GM23338 (cell line): Measurements from ENCODE around the gene SPATA1. TPM values are rescaled to one million over a fixed set of nuclear protein-coding genes. Genes with fewer than 3 reads are reported as not detected.

ENCODE experiments used
- EZH2 ChIP-seq: fragments of 200-600 bp; sonication (generic); IDR thresholded peaks from one replicate; pipeline ENCODE4 v1.8.0; 2017; ENCODE audit warnings: antibody characterized with exemption, mild to moderate bottlenecking, low read depth; ENCODE audit not compliant: unreplicated experiment
- EZH2phosphoT487 ChIP-seq: fragments of 200-600 bp; sonication (generic); IDR thresholded peaks from one replicate; pipeline ENCODE4 v1.8.1; 2018; ENCODE audit warnings: antibody characterized with exemption; ENCODE audit not compliant: unreplicated experiment
- JUNB ChIP-seq: IDR thresholded peaks from one replicate; pipeline ENCODE4 v1.6.1; 2016; ENCODE audit warnings: antibody characterized with exemption; ENCODE audit not compliant: unreplicated experiment
- NANOG ChIP-seq: IDR thresholded peaks from 2 replicates; pipeline ENCODE4 v1.6.1; 2016; ENCODE audit warnings: antibody characterized with exemption, borderline replicate concordance
- POLR2AphosphoS5 ChIP-seq: IDR thresholded peaks from 2 replicates; pipeline ENCODE4 v1.6.1; 2016; ENCODE audit warnings: antibody characterized with exemption, low read depth
- STAT1 ChIP-seq: IDR thresholded peaks from one replicate; pipeline ENCODE4 v1.6.1; 2016; ENCODE audit warnings: antibody characterized with exemption; ENCODE audit not compliant: unreplicated experiment
- ZNF114 ChIP-seq: fragments of 250-450 bp; sonication (Bioruptor Pico); IDR thresholded peaks from 2 replicates; pipeline ENCODE4 v1.5.0; 2020; ENCODE audit warnings: mild to moderate bottlenecking, moderate library complexity
- ZNF331 ChIP-seq: fragments of 250-450 bp; sonication (Bioruptor Pico); IDR thresholded peaks from 2 replicates; pipeline ENCODE4 v1.5.0; 2020; ENCODE audit warnings: low read depth, mild to moderate bottlenecking, moderate library complexity
- polyA plus RNA-seq: library from polyadenylated mRNA; unstranded; fragments of >200 nt; fragmentation: Nextera tagmentation; extraction: Ambion mirVana; gene quantifications from 2 replicates; pipeline ENCODE4 v1.2.1, GENCODE V29; 2016
- total RNA-seq: library from RNA; depleted of rRNA; stranded (reverse); fragments of >200 nt; shearing (Covaris generic); gene quantifications from 2 replicates; pipeline ENCODE4 v1.2.3, GENCODE V29; 2014
- TF ChIP-seq, protein P1 (sequence below): fragments of 250-450 bp; sonication (Bioruptor Pico); IDR thresholded peaks from 2 replicates; pipeline ENCODE4 v1.5.0; 2020; ENCODE audit warnings: mild to moderate bottlenecking, moderate library complexity
- TF ChIP-seq, protein P2 (sequence below), 2 experiments: fragments of 200-600 bp in 1 of 2; sonication (generic) in 1 of 2; conservative IDR thresholded peaks; 2 replicates each; pipeline versions ENCODE4 v1.5.1 to v1.6.1; 2016 to 2017; ENCODE audit warnings: antibody characterized with exemption in 2 of 2, low read depth in 2 of 2, mild to moderate bottlenecking in 2 of 2, moderate library complexity in 1 of 2
- TF ChIP-seq, protein P3 (sequence below): IDR thresholded peaks from 2 replicates; pipeline ENCODE4 v1.6.1; 2016; ENCODE audit warnings: antibody characterized with exemption

SPATA1 gene
- total and polyA plus RNA-seq, 2 experiments from 2014 or later = 3.3 TPM; not detected in 1

DNA sequence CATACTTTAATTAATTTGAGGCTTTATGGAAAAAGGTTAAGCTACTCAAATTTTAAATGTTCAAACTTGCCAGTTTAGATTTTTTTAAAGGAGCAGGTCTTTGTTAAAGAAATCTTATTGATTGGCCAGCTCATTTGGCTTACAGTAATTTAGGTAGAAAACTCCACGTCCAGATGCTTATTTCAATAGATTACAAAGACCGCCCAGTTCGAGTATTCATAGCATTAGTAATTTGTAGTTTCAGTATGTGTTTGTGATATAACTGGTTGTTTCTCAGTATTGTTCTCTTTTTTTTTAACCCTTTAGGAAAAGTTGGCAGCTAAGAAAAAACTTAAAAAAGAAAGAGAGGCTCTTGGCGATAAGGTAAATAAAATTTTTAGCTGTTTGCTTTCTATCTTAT is 25.5 kb upstream of the SPATA1 start (continued):
- TF ChIP-seq, protein P1, sequence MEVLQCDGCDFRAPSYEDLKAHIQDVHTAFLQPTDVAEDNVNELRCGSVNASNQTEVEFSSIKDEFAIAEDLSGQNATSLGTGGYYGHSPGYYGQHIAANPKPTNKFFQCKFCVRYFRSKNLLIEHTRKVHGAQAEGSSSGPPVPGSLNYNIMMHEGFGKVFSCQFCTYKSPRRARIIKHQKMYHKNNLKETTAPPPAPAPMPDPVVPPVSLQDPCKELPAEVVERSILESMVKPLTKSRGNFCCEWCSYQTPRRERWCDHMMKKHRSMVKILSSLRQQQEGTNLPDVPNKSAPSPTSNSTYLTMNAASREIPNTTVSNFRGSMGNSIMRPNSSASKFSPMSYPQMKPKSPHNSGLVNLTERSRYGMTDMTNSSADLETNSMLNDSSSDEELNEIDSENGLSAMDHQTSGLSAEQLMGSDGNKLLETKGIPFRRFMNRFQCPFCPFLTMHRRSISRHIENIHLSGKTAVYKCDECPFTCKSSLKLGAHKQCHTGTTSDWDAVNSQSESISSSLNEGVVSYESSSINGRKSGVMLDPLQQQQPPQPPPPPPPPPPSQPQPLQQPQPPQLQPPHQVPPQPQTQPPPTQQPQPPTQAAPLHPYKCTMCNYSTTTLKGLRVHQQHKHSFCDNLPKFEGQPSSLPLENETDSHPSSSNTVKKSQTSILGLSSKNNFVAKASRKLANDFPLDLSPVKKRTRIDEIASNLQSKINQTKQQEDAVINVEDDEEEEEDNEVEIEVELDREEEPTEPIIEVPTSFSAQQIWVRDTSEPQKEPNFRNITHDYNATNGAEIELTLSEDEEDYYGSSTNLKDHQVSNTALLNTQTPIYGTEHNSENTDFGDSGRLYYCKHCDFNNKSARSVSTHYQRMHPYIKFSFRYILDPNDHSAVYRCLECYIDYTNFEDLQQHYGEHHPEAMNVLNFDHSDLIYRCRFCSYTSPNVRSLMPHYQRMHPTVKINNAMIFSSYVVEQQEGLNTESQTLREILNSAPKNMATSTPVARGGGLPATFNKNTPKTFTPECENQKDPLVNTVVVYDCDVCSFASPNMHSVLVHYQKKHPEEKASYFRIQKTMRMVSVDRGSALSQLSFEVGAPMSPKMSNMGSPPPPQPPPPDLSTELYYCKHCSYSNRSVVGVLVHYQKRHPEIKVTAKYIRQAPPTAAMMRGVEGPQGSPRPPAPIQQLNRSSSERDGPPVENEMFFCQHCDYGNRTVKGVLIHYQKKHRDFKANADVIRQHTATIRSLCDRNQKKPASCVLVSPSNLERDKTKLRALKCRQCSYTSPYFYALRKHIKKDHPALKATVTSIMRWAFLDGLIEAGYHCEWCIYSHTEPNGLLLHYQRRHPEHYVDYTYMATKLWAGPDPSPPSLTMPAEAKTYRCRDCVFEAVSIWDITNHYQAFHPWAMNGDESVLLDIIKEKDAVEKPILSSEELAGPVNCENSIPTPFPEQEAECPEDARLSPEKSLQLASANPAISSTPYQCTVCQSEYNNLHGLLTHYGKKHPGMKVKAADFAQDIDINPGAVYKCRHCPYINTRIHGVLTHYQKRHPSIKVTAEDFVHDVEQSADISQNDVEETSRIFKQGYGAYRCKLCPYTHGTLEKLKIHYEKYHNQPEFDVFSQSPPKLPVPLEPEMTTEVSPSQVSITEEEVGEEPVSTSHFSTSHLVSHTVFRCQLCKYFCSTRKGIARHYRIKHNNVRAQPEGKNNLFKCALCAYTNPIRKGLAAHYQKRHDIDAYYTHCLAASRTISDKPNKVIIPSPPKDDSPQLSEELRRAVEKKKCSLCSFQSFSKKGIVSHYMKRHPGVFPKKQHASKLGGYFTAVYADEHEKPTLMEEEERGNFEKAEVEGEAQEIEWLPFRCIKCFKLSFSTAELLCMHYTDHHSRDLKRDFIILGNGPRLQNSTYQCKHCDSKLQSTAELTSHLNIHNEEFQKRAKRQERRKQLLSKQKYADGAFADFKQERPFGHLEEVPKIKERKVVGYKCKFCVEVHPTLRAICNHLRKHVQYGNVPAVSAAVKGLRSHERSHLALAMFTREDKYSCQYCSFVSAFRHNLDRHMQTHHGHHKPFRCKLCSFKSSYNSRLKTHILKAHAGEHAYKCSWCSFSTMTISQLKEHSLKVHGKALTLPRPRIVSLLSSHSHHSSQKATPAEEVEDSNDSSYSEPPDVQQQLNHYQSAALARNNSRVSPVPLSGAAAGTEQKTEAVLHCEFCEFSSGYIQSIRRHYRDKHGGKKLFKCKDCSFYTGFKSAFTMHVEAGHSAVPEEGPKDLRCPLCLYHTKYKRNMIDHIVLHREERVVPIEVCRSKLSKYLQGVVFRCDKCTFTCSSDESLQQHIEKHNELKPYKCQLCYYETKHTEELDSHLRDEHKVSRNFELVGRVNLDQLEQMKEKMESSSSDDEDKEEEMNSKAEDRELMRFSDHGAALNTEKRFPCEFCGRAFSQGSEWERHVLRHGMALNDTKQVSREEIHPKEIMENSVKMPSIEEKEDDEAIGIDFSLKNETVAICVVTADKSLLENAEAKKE (CRISPR knock-in tag) = no peak
- TF ChIP-seq, protein P2, sequence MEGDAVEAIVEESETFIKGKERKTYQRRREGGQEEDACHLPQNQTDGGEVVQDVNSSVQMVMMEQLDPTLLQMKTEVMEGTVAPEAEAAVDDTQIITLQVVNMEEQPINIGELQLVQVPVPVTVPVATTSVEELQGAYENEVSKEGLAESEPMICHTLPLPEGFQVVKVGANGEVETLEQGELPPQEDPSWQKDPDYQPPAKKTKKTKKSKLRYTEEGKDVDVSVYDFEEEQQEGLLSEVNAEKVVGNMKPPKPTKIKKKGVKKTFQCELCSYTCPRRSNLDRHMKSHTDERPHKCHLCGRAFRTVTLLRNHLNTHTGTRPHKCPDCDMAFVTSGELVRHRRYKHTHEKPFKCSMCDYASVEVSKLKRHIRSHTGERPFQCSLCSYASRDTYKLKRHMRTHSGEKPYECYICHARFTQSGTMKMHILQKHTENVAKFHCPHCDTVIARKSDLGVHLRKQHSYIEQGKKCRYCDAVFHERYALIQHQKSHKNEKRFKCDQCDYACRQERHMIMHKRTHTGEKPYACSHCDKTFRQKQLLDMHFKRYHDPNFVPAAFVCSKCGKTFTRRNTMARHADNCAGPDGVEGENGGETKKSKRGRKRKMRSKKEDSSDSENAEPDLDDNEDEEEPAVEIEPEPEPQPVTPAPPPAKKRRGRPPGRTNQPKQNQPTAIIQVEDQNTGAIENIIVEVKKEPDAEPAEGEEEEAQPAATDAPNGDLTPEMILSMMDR (conservative IDR thresholded peaks at IDR 0.05; ENCODE audit: low read depth in 2 of 2) = no peak
- TF ChIP-seq JUNB (no peak), NANOG (no peak), STAT1 (no peak), EZH2 (no peak), POLR2AphosphoS5 (no peak), EZH2phosphoT487 (no peak), ZNF331 (CRISPR knock-in tag) (no peak), ZNF114 (CRISPR knock-in tag) (no peak)
- TF ChIP-seq, protein P3, sequence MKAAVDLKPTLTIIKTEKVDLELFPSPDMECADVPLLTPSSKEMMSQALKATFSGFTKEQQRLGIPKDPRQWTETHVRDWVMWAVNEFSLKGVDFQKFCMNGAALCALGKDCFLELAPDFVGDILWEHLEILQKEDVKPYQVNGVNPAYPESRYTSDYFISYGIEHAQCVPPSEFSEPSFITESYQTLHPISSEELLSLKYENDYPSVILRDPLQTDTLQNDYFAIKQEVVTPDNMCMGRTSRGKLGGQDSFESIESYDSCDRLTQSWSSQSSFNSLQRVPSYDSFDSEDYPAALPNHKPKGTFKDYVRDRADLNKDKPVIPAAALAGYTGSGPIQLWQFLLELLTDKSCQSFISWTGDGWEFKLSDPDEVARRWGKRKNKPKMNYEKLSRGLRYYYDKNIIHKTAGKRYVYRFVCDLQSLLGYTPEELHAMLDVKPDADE = no peak
